HEK293 (cell line): Measurements from ENCODE around the gene DSC2.

Experiments used
- CTCF ChIA-PET: fragments of 350-600 bp; formaldehyde crosslinking; extraction: SDS; loops from one replicate; lab custom pipeline; 2021; ENCODE audit warnings: antibody characterized with exemption; lab: Yijun Ruan, JAX
- POLR2A ChIA-PET: fragments of 300-600 bp; formaldehyde crosslinking; extraction: SDS; loops from one replicate; lab custom pipeline; 2020; ENCODE audit warnings: antibody characterized with exemption, inconsistent platforms; lab: Yijun Ruan, JAX
- H3K27ac ChIP-seq: fragments of 200-500 bp; sonication (Bioruptor generic); 2 replicates; pipeline ENCODE4 v1.5.1; 2014; ENCODE audit warnings: low read depth, low read length, control low read depth, inconsistent platforms; ENCODE audit errors: extremely low read depth
- H3K36me3 ChIP-seq, 2 experiments: fragments of 200-500 bp in 1 of 2; sonication (Bioruptor generic) in 1 of 2; 1 replicate in 1 of 2; 2 replicates in 1 of 2; pipeline ENCODE4 v1.5.1; 2014 to 2017; ENCODE audit warnings: inconsistent platforms in 2 of 2, low read length in 2 of 2; ENCODE audit not compliant: control insufficient read depth in 2 of 2, insufficient read depth in 1 of 2
- H3K4me1 ChIP-seq: fragments of 200-500 bp; sonication (Bioruptor generic); 2 replicates; pipeline ENCODE4 v1.5.1; 2014; ENCODE audit warnings: mild to moderate bottlenecking, low read length, inconsistent platforms; ENCODE audit not compliant: control insufficient read depth, insufficient read depth
- H3K4me3 ChIP-seq: 2 replicates; pipeline ENCODE4 v1.5.1; 2011; ENCODE audit warnings: low read depth, mild to moderate bottlenecking, control low read depth, low read length, moderate library complexity
- H3K9me3 ChIP-seq: fragments of 200-500 bp; sonication (Bioruptor generic); 2 replicates; pipeline ENCODE4 v1.5.1; 2014; ENCODE audit warnings: low read depth, low read length, inconsistent platforms; ENCODE audit not compliant: control insufficient read depth, insufficient read depth
- AEBP2 ChIP-seq: fragments of 450-650 bp; formaldehyde crosslinking; IDR thresholded peaks from 2 replicates; pipeline ENCODE4 v1.5.1; 2016; ENCODE audit warnings: missing biosample characterization, missing genetic modification characterization, borderline replicate concordance
- IKZF3 ChIP-seq: fragments of 450-650 bp; IDR thresholded peaks from 2 replicates; pipeline ENCODE4 v1.5.0; 2018; ENCODE audit warnings: missing biosample characterization, mild to moderate bottlenecking, missing genetic modification characterization, moderate library complexity
- KLF7 ChIP-seq: fragments of 450-650 bp; formaldehyde crosslinking; IDR thresholded peaks from 2 replicates; pipeline ENCODE4 v1.5.1; 2016; ENCODE audit warnings: missing biosample characterization, missing genetic modification characterization, borderline replicate concordance
- PRDM10 ChIP-seq: fragments of 450-650 bp; formaldehyde crosslinking; IDR thresholded peaks from 2 replicates; pipeline ENCODE4 v1.5.1; 2016; ENCODE audit warnings: missing biosample characterization, missing genetic modification characterization
- SCRT2 ChIP-seq: fragments of 450-650 bp; formaldehyde crosslinking; IDR thresholded peaks from 2 replicates; pipeline ENCODE4 v1.5.1; 2016; ENCODE audit warnings: missing biosample characterization, missing genetic modification characterization
- SP7 ChIP-seq: fragments of 450-650 bp; formaldehyde crosslinking; IDR thresholded peaks from 2 replicates; pipeline ENCODE4 v1.5.1; 2016; ENCODE audit warnings: missing biosample characterization, missing genetic modification characterization
- ZBTB1 ChIP-seq: fragments of 450-650 bp; formaldehyde crosslinking; IDR thresholded peaks from 2 replicates; pipeline ENCODE4 v1.5.1; 2016; ENCODE audit warnings: missing biosample characterization, missing genetic modification characterization
- ZBTB21 ChIP-seq: fragments of 450-650 bp; formaldehyde crosslinking; IDR thresholded peaks from 2 replicates; pipeline ENCODE4 v1.5.1; 2017; ENCODE audit warnings: missing biosample characterization, missing genetic modification characterization
- ZBTB7A ChIP-seq: fragments of 450-650 bp; formaldehyde crosslinking; IDR thresholded peaks from 2 replicates; pipeline ENCODE4 v1.5.1; 2016; ENCODE audit warnings: low read depth, missing biosample characterization, missing genetic modification characterization
- ZFP41 ChIP-seq: fragments of 450-650 bp; formaldehyde crosslinking; IDR thresholded peaks from 2 replicates; pipeline ENCODE4 v1.5.1; 2016; ENCODE audit warnings: missing biosample characterization, missing genetic modification characterization, borderline replicate concordance
- ZNF140 ChIP-seq: fragments of 450-650 bp; formaldehyde crosslinking; IDR thresholded peaks from 2 replicates; pipeline ENCODE4 v1.5.1; 2016; ENCODE audit warnings: missing biosample characterization, missing genetic modification characterization
- ZNF2 ChIP-seq: fragments of 450-650 bp; formaldehyde crosslinking; IDR thresholded peaks from 2 replicates; pipeline ENCODE4 v1.5.1; 2016; ENCODE audit warnings: missing biosample characterization, missing genetic modification characterization
- ZNF391 ChIP-seq: fragments of 450-650 bp; formaldehyde crosslinking; IDR thresholded peaks from 2 replicates; pipeline ENCODE4 v1.5.1; 2016; ENCODE audit warnings: low read depth, missing biosample characterization, missing genetic modification characterization, borderline replicate concordance
- ZNF394 ChIP-seq: fragments of 450-650 bp; formaldehyde crosslinking; IDR thresholded peaks from 2 replicates; pipeline ENCODE4 v1.5.1; 2016; ENCODE audit warnings: missing biosample characterization, missing genetic modification characterization, mild to moderate bottlenecking, moderate library complexity, borderline replicate concordance
- ZNF416 ChIP-seq: fragments of 450-650 bp; formaldehyde crosslinking; IDR thresholded peaks from 2 replicates; pipeline ENCODE4 v1.5.1; 2016; ENCODE audit warnings: missing biosample characterization, missing genetic modification characterization
- ZNF549 ChIP-seq: fragments of 450-650 bp; IDR thresholded peaks from 2 replicates; pipeline ENCODE4 v1.5.1; 2018; ENCODE audit warnings: missing biosample characterization, missing genetic modification characterization, mild to moderate bottlenecking, inconsistent platforms, moderate library complexity
- ZNF600 ChIP-seq: fragments of 450-650 bp; formaldehyde crosslinking; IDR thresholded peaks from 2 replicates; pipeline ENCODE4 v1.5.1; 2016; ENCODE audit warnings: missing biosample characterization, missing genetic modification characterization
- ZSCAN30 ChIP-seq: fragments of 450-650 bp; IDR thresholded peaks from 2 replicates; pipeline ENCODE4 v1.5.1; 2018; ENCODE audit warnings: missing biosample characterization, mild to moderate bottlenecking, missing genetic modification characterization, moderate library complexity
- TF ChIP-seq, protein P1 (sequence below): fragments of 450-650 bp; formaldehyde crosslinking; IDR thresholded peaks from 2 replicates; pipeline ENCODE4 v1.5.1; 2016; ENCODE audit warnings: missing biosample characterization, missing genetic modification characterization
- TF ChIP-seq, protein P2 (sequence below): fragments of 450-650 bp; formaldehyde crosslinking; IDR thresholded peaks from 2 replicates; pipeline ENCODE4 v1.5.1; 2017; ENCODE audit warnings: missing biosample characterization, missing genetic modification characterization

Gene DSC2

DNA sequence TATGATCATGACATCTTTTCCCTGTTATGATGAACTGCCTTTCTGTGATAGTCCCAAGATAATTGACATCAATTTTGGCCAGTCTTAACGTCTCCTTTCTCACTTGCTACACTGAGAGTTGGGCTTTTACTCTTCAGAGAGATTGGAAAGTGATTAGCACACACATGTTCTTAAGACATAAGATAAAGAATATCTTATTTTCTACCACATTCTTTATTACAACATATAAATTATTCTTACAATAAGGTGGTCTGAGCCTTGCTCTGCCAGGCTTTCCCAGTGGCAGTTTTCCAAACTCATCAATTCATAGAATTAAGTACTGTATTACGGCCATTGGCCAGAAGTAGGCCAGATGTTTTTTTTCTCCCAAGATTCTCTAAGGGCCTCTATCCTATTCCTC lies 54.0 kb downstream of the DSC2 start (continued):
- TF ChIP-seq, protein P1, sequence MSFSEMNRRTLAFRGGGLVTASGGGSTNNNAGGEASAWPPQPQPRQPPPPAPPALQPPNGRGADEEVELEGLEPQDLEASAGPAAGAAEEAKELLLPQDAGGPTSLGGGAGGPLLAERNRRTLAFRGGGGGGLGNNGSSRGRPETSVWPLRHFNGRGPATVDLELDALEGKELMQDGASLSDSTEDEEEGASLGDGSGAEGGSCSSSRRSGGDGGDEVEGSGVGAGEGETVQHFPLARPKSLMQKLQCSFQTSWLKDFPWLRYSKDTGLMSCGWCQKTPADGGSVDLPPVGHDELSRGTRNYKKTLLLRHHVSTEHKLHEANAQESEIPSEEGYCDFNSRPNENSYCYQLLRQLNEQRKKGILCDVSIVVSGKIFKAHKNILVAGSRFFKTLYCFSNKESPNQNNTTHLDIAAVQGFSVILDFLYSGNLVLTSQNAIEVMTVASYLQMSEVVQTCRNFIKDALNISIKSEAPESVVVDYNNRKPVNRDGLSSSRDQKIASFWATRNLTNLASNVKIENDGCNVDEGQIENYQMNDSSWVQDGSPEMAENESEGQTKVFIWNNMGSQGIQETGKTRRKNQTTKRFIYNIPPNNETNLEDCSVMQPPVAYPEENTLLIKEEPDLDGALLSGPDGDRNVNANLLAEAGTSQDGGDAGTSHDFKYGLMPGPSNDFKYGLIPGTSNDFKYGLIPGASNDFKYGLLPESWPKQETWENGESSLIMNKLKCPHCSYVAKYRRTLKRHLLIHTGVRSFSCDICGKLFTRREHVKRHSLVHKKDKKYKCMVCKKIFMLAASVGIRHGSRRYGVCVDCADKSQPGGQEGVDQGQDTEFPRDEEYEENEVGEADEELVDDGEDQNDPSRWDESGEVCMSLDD (tag by site-specific recombination): no peak
- TF ChIP-seq, all 188 proteins: peak for 0

- CTCF ChIA-PET: interaction anchor here (0.6 kb wide), 1 partner anchor 33 kb away, joined by 4 read pairs; no protein-coding TSS in a partner anchor
- POLR2A ChIA-PET: no interaction called here
- Histone ChIP-seq H3K36me3 (no peaks in the 10 kb centered on the region), H3K9me3 (no peaks in the 10 kb centered on the region), H3K4me1 (no peaks in the 10 kb centered on the region), H3K4me3 (no peak overlapping the region), H3K27ac (no peak overlapping the region)
- TF ChIP-seq ZBTB7A (tag by site-specific recombination) (no peak), SCRT2 (tag by site-specific recombination) (peak; percentile 49)
Measured at GRCh38 chr18:31046916-31047315, 55.3 kb downstream of the DSC2 start.

- ChIA-PET CTCF (no interaction called here), POLR2A (no interaction called here)
- no peak for TF ChIP-seq ZBTB1 (tag by site-specific recombination)
- TF ChIP-seq ZNF2 (tag by site-specific recombination): no peak
- TF ChIP-seq IKZF3 (tag by site-specific recombination): no peak
- TF ChIP-seq AEBP2 (tag by site-specific recombination): no peak
- TF ChIP-seq ZNF600 (tag by site-specific recombination): no peak
- TF ChIP-seq ZSCAN30: no peak
- TF ChIP-seq ZNF140 (tag by site-specific recombination): no peak
- no peak for TF ChIP-seq ZNF394
- TF ChIP-seq ZNF391 (tag by site-specific recombination): no peak
- no peak for TF ChIP-seq ZNF416 (tag by site-specific recombination)
- TF ChIP-seq ZNF549 (tag by site-specific recombination): no peak
- no peak for TF ChIP-seq ZFP41
- TF ChIP-seq PRDM10 (tag by site-specific recombination): no peak
- TF ChIP-seq SP7 (tag by site-specific recombination): no peak
- TF ChIP-seq, protein P2, sequence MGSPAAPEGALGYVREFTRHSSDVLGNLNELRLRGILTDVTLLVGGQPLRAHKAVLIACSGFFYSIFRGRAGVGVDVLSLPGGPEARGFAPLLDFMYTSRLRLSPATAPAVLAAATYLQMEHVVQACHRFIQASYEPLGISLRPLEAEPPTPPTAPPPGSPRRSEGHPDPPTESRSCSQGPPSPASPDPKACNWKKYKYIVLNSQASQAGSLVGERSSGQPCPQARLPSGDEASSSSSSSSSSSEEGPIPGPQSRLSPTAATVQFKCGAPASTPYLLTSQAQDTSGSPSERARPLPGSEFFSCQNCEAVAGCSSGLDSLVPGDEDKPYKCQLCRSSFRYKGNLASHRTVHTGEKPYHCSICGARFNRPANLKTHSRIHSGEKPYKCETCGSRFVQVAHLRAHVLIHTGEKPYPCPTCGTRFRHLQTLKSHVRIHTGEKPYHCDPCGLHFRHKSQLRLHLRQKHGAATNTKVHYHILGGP (tag by site-specific recombination): no peak
- TF ChIP-seq KLF7 (tag by site-specific recombination): no peak
- no peak for TF ChIP-seq ZBTB21 (tag by site-specific recombination)
- Histone ChIP-seq H3K36me3 (no peaks in the 10 kb centered on the region), H3K4me3 (no peak overlapping the region), H3K9me3 (no peaks in the 10 kb centered on the region), H3K4me1 (no peaks in the 10 kb centered on the region), H3K27ac (no peak overlapping the region)
Measured at GRCh38 chr18:31045599-31045998, 56.6 kb downstream of the DSC2 start.
